NT2/D1 (cell line): ENCODE data around the gene FCN1.

Experiments
- DNase-seq: peaks from one replicate; pipeline ENCODE4 v3.0.0-alpha.2; 2011; ENCODE audit warnings: low read depth, low spot score
- H3K27me3 ChIP-seq: 2 replicates; pipeline ENCODE4 v1.6.0; 2011; ENCODE audit warnings: mild to moderate bottlenecking; ENCODE audit not compliant: insufficient read length, insufficient read depth
- H3K36me3 ChIP-seq: 2 replicates; pipeline ENCODE4 v1.6.1; 2011; ENCODE audit warnings: mild to moderate bottlenecking, low read length, mixed read lengths; ENCODE audit not compliant: insufficient read depth, insufficient read length
- H3K4me1 ChIP-seq: 2 replicates; pipeline ENCODE4 v1.5.1; 2011; ENCODE audit not compliant: insufficient read depth, insufficient read length
- H3K4me3 ChIP-seq: 2 replicates; pipeline ENCODE4 v1.5.1; 2011; ENCODE audit warnings: low read depth; ENCODE audit not compliant: insufficient read length
- H3K9ac ChIP-seq: 2 replicates; pipeline ENCODE4 v1.6.0; 2011; ENCODE audit warnings: low read depth; ENCODE audit not compliant: insufficient read length
- H3K9me3 ChIP-seq: 2 replicates; pipeline ENCODE4 v1.5.1; 2011; ENCODE audit warnings: mild to moderate bottlenecking, low read length; ENCODE audit not compliant: insufficient read depth
- SUZ12 ChIP-seq: IDR thresholded peaks from 2 replicates; pipeline ENCODE4 v1.6.1; 2011; ENCODE audit not compliant: insufficient read length, insufficient read depth; ENCODE audit errors: extremely low read depth
- YY1 ChIP-seq: IDR thresholded peaks from 2 replicates; pipeline ENCODE4 v1.6.1; 2011; ENCODE audit not compliant: insufficient read length, insufficient read depth
- ZNF274 ChIP-seq: IDR thresholded peaks from 2 replicates; pipeline ENCODE4 v1.6.1; 2011; ENCODE audit warnings: mild to moderate bottlenecking, low read depth, low read length

FCN1 gene

GRCh38 chr9:134929193-134930158, 11.8 kb upstream of the FCN1 start:
- no peak for DNase-seq

DNA sequence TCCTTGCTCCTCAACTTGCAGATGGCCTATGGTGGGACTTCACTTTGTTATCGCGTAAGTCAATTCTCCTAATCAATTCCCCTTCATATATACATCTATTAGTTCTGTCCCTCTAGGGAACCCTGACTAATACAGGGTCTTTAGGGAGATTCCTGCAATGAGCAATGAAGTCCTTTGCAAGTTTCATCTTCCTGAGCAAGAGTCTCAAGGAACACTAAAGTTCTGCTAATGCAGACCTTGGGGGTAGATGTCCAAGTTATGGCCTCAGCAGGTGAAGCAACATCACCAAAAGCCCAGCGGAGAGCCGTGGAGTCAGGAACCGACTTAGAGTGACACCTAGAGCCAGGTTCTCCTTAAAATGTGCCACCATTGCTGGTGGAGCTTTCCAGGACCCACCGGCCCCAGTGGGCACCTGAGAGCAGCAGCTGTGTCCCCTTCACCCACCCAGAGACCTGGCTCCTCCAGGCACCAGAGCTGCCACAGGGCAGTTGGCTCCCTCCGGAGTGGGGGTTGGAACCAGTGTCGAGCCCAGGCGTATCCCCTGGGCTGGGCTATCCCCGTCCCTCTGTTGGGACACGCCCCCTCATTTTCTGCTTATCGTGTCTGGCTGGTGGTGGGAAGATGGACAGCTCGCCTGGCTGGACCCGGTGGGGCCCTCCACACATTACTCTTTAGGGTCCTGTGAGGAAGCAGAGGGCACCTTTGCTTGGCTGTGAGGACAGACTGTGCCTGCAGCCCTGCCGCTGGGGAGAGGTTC, 10.9 kb upstream of the FCN1 start:
- H3K9me3 ChIP-seq = no peaks in the 10 kb centered on the region
- no peaks in the 10 kb centered on the region for H3K36me3 ChIP-seq
- H3K9ac ChIP-seq = no peak overlapping the region
- no peak overlapping the region for H3K4me3 ChIP-seq
- no peaks in the 10 kb centered on the region for H3K4me1 ChIP-seq
- DNase-seq = no peak
- TF ChIP-seq SUZ12 (no peak), ZNF274 (no peak), YY1 (no peak)
- peaks cover 3% of the 10 kb centered on the region for H3K27me3 ChIP-seq

More at GRCh38 chr9:134929193-134930158, 11.8 kb upstream of the FCN1 start:
- peaks cover 3% of the 10 kb centered on the region for H3K27me3 ChIP-seq
- no peaks in the 10 kb centered on the region for H3K9me3 ChIP-seq
- H3K9ac ChIP-seq = no peak overlapping the region
- peaks cover under 1% of the 10 kb centered on the region for H3K4me1 ChIP-seq
- H3K4me3 ChIP-seq = no peak overlapping the region
- no peaks in the 10 kb centered on the region for H3K36me3 ChIP-seq
- TF ChIP-seq YY1 = no peak

GRCh38 chr9:134925011-134925511, 7.3 kb upstream of the FCN1 start:
- no peaks in the 10 kb centered on the region for H3K27me3 ChIP-seq
- DNase-seq = no peak
- TF ChIP-seq SUZ12 (no peak), ZNF274 (no peak), YY1 (no peak)
- no peaks in the 10 kb centered on the region for H3K36me3 ChIP-seq
- H3K9me3 ChIP-seq = peaks cover 4% of the 10 kb centered on the region
- no peaks in the 10 kb centered on the region for H3K4me1 ChIP-seq
- no peak overlapping the region for H3K4me3 ChIP-seq
- no peak overlapping the region for H3K9ac ChIP-seq

GRCh38 chr9:134923466-134923865, 5.8 kb upstream of the FCN1 start:
- Histone ChIP-seq H3K36me3 (no peaks in the 10 kb centered on the region), H3K27me3 (no peaks in the 10 kb centered on the region), H3K4me1 (no peaks in the 10 kb centered on the region), H3K9ac (no peak overlapping the region), H3K9me3 (peaks cover 18% of the 10 kb centered on the region), H3K4me3 (no peak overlapping the region)
- DNase-seq = no peak
- TF ChIP-seq ZNF274 (no peak), YY1 (no peak), SUZ12 (no peak)

GRCh38 chr9:134922932-134923240, 5.2 kb upstream of the FCN1 start:
- no peaks in the 10 kb centered on the region for H3K36me3 ChIP-seq
- no peak for TF ChIP-seq SUZ12
- TF ChIP-seq YY1 = no peak
- TF ChIP-seq ZNF274 = no peak
- DNase-seq = no peak
- H3K4me1 ChIP-seq = no peaks in the 10 kb centered on the region
- H3K9ac ChIP-seq = no peak overlapping the region
- peaks cover 21% of the 10 kb centered on the region for H3K9me3 ChIP-seq
- H3K4me3 ChIP-seq = no peak overlapping the region
- no peaks in the 10 kb centered on the region for H3K27me3 ChIP-seq

DNA sequence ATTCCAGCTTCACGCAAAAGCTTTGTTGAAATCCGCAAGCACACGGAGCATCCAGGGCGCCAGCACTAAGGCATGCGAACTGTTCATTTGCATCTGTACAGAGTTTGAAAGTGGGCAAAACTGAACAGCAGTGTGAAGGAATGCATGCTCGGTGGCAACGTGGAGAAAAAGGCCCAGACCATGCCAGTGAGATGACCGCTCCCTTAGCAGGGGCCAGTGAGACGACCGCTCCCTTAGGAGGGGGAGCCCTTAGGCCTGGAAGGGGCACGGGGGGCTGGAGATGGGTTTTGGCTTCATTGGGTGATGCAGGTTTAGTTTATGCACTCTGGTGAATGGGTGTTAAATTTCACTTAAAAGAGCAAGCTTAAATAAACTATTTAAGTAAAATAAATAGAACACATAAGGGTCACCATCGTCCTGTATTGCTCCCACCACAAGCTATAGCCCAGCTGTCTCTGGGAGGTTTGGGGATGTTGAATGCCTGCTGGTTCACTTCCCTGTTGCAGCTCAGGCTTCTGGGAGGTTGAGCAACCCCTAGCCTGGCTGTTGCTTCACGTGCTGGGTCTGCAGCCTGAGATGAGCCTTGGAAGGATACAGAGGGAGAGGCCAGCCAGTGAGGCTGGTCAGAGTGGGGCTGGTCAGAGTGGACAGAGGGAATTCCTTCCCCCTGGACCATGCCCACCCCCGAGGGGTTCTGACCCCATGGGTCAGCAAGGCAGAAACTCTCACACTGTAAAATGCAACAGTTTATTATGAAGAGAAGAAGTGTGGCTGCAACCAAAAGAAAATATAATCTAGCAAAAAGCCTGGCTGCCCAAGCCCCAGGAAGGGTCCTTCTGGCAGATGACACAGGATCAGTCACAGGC, 4.6 kb upstream of the FCN1 start:
- H3K27me3 ChIP-seq = no peaks in the 10 kb centered on the region
- H3K9me3 ChIP-seq = peaks cover 21% of the 10 kb centered on the region
- no peak overlapping the region for H3K4me3 ChIP-seq
- H3K4me1 ChIP-seq = no peaks in the 10 kb centered on the region
- H3K9ac ChIP-seq = no peak overlapping the region
- TF ChIP-seq YY1 (no peak), ZNF274 (no peak), SUZ12 (no peak)
- no peak for DNase-seq
- no peaks in the 10 kb centered on the region for H3K36me3 ChIP-seq
